HG02610 (cell line): Measurements from ENCODE around the gene TUBB4A.

Source experiments
- ATAC-seq: cut with Tn5 transposase; IDR thresholded peaks from one replicate; pipeline ENCODE4 v1.9.1; 2021; ENCODE audit warnings: mild to moderate bottlenecking, moderate library complexity; ENCODE audit not compliant: unreplicated experiment

Gene TUBB4A

GRCh38 chr19:6472713-6473112, 29.4 kb downstream of the TUBB4A start:
- no peak for ATAC-seq

GRCh38 chr19:6471076-6471475, 31.0 kb downstream of the TUBB4A start:
- no peak for ATAC-seq

GRCh38 chr19:6470173-6470572, 31.9 kb downstream of the TUBB4A start:
- no peak for ATAC-seq

- no peak for ATAC-seq
Measured at GRCh38 chr19:6467384-6467783, 34.7 kb downstream of the TUBB4A start.

GRCh38 chr19:6466526-6467248, 35.4 kb downstream of the TUBB4A start:
- ATAC-seq: no peak

- ATAC-seq: no peak
Measured at GRCh38 chr19:6465663-6466062, 36.4 kb downstream of the TUBB4A start.

- ATAC-seq: no peak
Measured at GRCh38 chr19:6465006-6465405, 37.1 kb downstream of the TUBB4A start.

GRCh38 chr19:6464070-6464873, 37.8 kb downstream of the TUBB4A start, which contains the start of gene CRB3:
TSS of gene CRB3 (plus strand) at chr19:6464271. CDS start at chr19:6464702, 431 bp downstream.
- no peak for ATAC-seq

GRCh38 chr19:6460099-6460884, 41.8 kb downstream of the TUBB4A start:
- ATAC-seq: peak; percentile 78

GRCh38 chr19:6459262-6460098, 42.6 kb downstream of the TUBB4A start, which contains the start of gene SLC25A23:
TSS of gene SLC25A23 (minus strand) at chr19:6459792. CDS start at chr19:6459628, 164 bp downstream.
- ATAC-seq: no peak

- no peak for ATAC-seq
Measured at GRCh38 chr19:6458695-6459261, 43.3 kb downstream of the TUBB4A start.

GRCh38 chr19:6457958-6458694, 44.0 kb downstream of the TUBB4A start:
- ATAC-seq: no peak

- no peak for ATAC-seq
Measured at GRCh38 chr19:6455924-6456323, 46.2 kb downstream of the TUBB4A start.

GRCh38 chr19:6453951-6454565, 48.1 kb downstream of the TUBB4A start:
- ATAC-seq: no peak

GRCh38 chr19:6452899-6453298, 49.2 kb downstream of the TUBB4A start:
- no peak for ATAC-seq

- ATAC-seq: no peak
Measured at GRCh38 chr19:6452223-6452614, 49.9 kb downstream of the TUBB4A start.

- no peak for ATAC-seq
Measured at GRCh38 chr19:6451583-6452222, 50.4 kb downstream of the TUBB4A start.

GRCh38 chr19:6450166-6450565, 51.9 kb downstream of the TUBB4A start:
- ATAC-seq: no peak
